Endothelial cell of umbilical vein (primary cell): ENCODE data around the gene EQTN. TPM values are rescaled to one million over a fixed set of nuclear protein-coding genes. Genes with fewer than 3 reads are reported as not detected.

Experiments used
- BruUV-seq: library from RNA; stranded (reverse); fragments of 400-500 nt; replicated peaks from 2 replicates; lab custom pipeline; 2021; lab: Mats Ljungman, UMichigan
- CTCF ChIA-PET: fragments of 300-600, 350-600 bp; sonication (Branson Sonifier 250); formaldehyde crosslinking; loops from one replicate; lab custom pipeline; 2021; ENCODE audit warnings: antibody characterized with exemption, inconsistent platforms; lab: Charles Lee
- POLR2A ChIA-PET: fragments of 300-600, 350-600 bp; sonication (Branson Sonifier 250); formaldehyde crosslinking; loops from one replicate; lab custom pipeline; 2021; ENCODE audit warnings: antibody characterized with exemption, inconsistent platforms; lab: Charles Lee
- DNase-seq: peaks from one replicate; pipeline ENCODE4 v3.0.0-alpha.2; 2011; ENCODE audit warnings: low read depth, low spot score
- FAIRE-seq: peaks from 2 replicates; lab custom pipeline; 2011; peaks lifted over from hg19 to GRCh38; lab: Jason Lieb, UNC
- H2AFZ ChIP-seq: 2 replicates; pipeline ENCODE4 v1.6.0; 2012; ENCODE audit warnings: low read depth, low read length, control low read depth, inconsistent platforms
- H3K27ac ChIP-seq: 2 replicates; pipeline ENCODE4 v1.5.1; 2011; ENCODE audit warnings: low read depth, mild to moderate bottlenecking, control low read depth, low read length, moderate library complexity; ENCODE audit not compliant: insufficient read depth
- H3K27me3 ChIP-seq, 2 experiments: 2 replicates each; pipeline versions ENCODE4 v1.6.0 to v1.6.1; 2011; ENCODE audit warnings: low read length in 2 of 2, mixed read lengths in 1 of 2; ENCODE audit not compliant: control insufficient read depth in 2 of 2, insufficient read depth in 2 of 2
- H3K36me3 ChIP-seq, 2 experiments: 2 replicates in 1 of 2; 3 replicates in 1 of 2; pipeline ENCODE4 v1.5.1; 2011; ENCODE audit warnings: low read length in 2 of 2, mild to moderate bottlenecking in 1 of 2, moderate library complexity in 1 of 2; ENCODE audit not compliant: control insufficient read depth in 2 of 2, insufficient read depth in 2 of 2; ENCODE audit errors: extremely low read depth in 1 of 2
- H3K4me1 ChIP-seq: 3 replicates; pipeline ENCODE4 v1.5.1; 2011; ENCODE audit warnings: mild to moderate bottlenecking, low read length; ENCODE audit not compliant: control insufficient read depth, insufficient read depth; ENCODE audit errors: extremely low read depth
- H3K4me2 ChIP-seq: 2 replicates; pipeline ENCODE4 v1.6.1; 2011; ENCODE audit warnings: low read length, control low read depth, mixed read lengths; ENCODE audit not compliant: insufficient read depth
- H3K4me3 ChIP-seq, 3 experiments: fragments of 200-600 bp in 1 of 3; sonication (generic), shearing (Covaris generic) in 1 of 3; replicated peaks in 1 of 3; 2 replicates each; pipeline ENCODE4 v1.5.1; 2011 to 2016; ENCODE audit warnings: control low read depth in 3 of 3, low read length in 3 of 3, mild to moderate bottlenecking in 2 of 3, inconsistent platforms in 1 of 3, low read depth in 1 of 3, moderate library complexity in 1 of 3; ENCODE audit not compliant: insufficient read depth in 1 of 3
- H3K79me2 ChIP-seq: 2 replicates; pipeline ENCODE4 v1.6.0; 2012; ENCODE audit warnings: low read length, inconsistent platforms; ENCODE audit not compliant: control insufficient read depth, insufficient read depth
- H3K9ac ChIP-seq: replicated peaks from 2 replicates; pipeline ENCODE3; 2011; ENCODE audit warnings: low read length, control low read depth; ENCODE audit not compliant: insufficient read depth; ENCODE audit errors: extremely low read depth
- H3K9me1 ChIP-seq: replicated peaks from 3 replicates; pipeline ENCODE4 v1.6.0; 2011; ENCODE audit warnings: mild to moderate bottlenecking, low read length; ENCODE audit not compliant: control insufficient read depth, insufficient read depth; ENCODE audit errors: extremely low read depth
- H3K9me3 ChIP-seq: replicated peaks from 2 replicates; pipeline ENCODE4 v1.5.1; 2012; ENCODE audit warnings: low read length, inconsistent platforms; ENCODE audit not compliant: control insufficient read depth, insufficient read depth
- H4K20me1 ChIP-seq: replicated peaks from 2 replicates; pipeline ENCODE3; 2011; ENCODE audit warnings: mild to moderate bottlenecking, low read length; ENCODE audit not compliant: control insufficient read depth, insufficient read depth; ENCODE audit errors: extremely low read depth
- EZH2 ChIP-seq: IDR thresholded peaks from 2 replicates; pipeline ENCODE4 v1.6.1; 2012; ENCODE audit warnings: borderline replicate concordance, low read depth, mild to moderate bottlenecking, moderate library complexity, low read length, inconsistent platforms; ENCODE audit not compliant: severe bottlenecking
- FOS ChIP-seq: IDR thresholded peaks from 2 replicates; pipeline ENCODE4 v1.6.1; 2011; ENCODE audit warnings: mild to moderate bottlenecking, low read length, moderate library complexity, borderline replicate concordance; ENCODE audit not compliant: insufficient read depth
- GATA2 ChIP-seq: IDR thresholded peaks from 2 replicates; pipeline ENCODE4 v1.7.0; 2011; ENCODE audit warnings: low read depth, mild to moderate bottlenecking, moderate library complexity, mixed read lengths, low read length; ENCODE audit not compliant: insufficient read length, insufficient read depth
- MYC ChIP-seq: IDR thresholded peaks from one replicate; pipeline ENCODE4 v1.6.1; 2011; ENCODE audit warnings: mild to moderate bottlenecking, low read depth, low read length
- POLR2A ChIP-seq: IDR thresholded peaks from 2 replicates; pipeline ENCODE4 v1.6.1; 2012; ENCODE audit warnings: low read depth, mild to moderate bottlenecking, control low read depth, low read length
- POLR2AphosphoS5 ChIP-seq: IDR thresholded peaks from 2 replicates; pipeline ENCODE4 v1.6.1; 2012; ENCODE audit warnings: low read depth, mild to moderate bottlenecking, control low read depth, low read length, moderate library complexity; ENCODE audit not compliant: insufficient read depth
- dilution Hi-C: fragments of 300-500 bp; cut with MboI; formaldehyde crosslinking; loops from one replicate; pipeline ENCODE4 v1.15.0; 2019; ENCODE audit warnings: low sequenced_read_pairs; ENCODE audit not compliant: extremely low pct_ligation_motif_present
- intact Hi-C: fragments of 100-400 bp; cut with micrococcal nuclease; formaldehyde crosslinking; loops from one replicate; pipeline ENCODE4 v1.10.0; 2022
- polyA plus RNA-seq, 4 experiments: library from polyadenylated mRNA; depleted of rRNA in 3 of 4; stranded (reverse) in 3 of 4; unstranded in 1 of 4; fragments of >200 nt; gene quantifications; 2 replicates each; pipeline versions ENCODE4 v1.2.1 to v1.2.3, GENCODE V29; 2011 to 2012; ENCODE audit warnings: missing spikeins in 1 of 4
- total RNA-seq: library from RNA; stranded (reverse); gene quantifications from 2 replicates; pipeline ENCODE4 v1.2.3, GENCODE V29; 2021
- TF ChIP-seq, protein P1 (sequence below): IDR thresholded peaks from 2 replicates; pipeline ENCODE4 v1.6.1; 2011; ENCODE audit not compliant: insufficient read depth, insufficient read length
- TF ChIP-seq, protein P2 (sequence below), 2 donors: IDR thresholded peaks; 1 replicate in 1 of 2; 2 replicates in 1 of 2; pipeline ENCODE4 v1.5.1; 2011; ENCODE audit warnings: low read length in 2 of 2, mild to moderate bottlenecking in 2 of 2, moderate library complexity in 2 of 2, control low read depth in 1 of 2, inconsistent platforms in 1 of 2, low read depth in 1 of 2; ENCODE audit not compliant: insufficient read depth in 1 of 2; ENCODE audit errors: extremely low read depth in 1 of 2

EQTN gene
- total and polyA plus RNA-seq, 2 donors (not counting 3 experiments of a cell fraction or from before 2014, with no cell fraction given) = not detected

DNA sequence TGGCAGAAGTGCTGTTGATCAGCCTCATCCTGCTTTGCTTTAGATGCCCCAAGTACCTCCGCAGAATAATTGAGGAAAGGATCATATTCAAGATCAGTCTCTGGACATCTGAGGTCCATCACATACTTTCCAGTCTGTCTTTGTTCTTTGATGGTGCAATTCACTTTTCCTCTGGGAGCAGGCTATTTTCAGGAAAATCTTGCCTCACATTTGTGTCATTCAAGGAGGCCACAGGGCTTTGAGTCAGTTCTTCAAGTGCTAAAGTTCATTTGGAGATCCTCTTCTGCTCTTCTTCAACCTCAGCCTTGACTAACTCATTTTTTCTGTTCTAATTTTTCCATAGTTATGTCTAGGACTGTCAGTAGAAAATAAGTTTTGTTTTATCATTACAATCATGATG lies 18.6 kb downstream of the EQTN start:
- Histone ChIP-seq H2AFZ (no peak overlapping the region), H3K9ac (no peak overlapping the region), H3K9me3 (no peaks in the 10 kb centered on the region), H3K27ac (no peak overlapping the region), H4K20me1 (no peaks in the 10 kb centered on the region), H3K27me3 (peaks cover 3 to 11% of the 10 kb centered on the region in 2 experiments), H3K9me1 (no peaks in the 10 kb centered on the region), H3K4me3 (no peak overlapping the region), H3K79me2 (no peaks in the 10 kb centered on the region), H3K4me1 (no peaks in the 10 kb centered on the region), H3K36me3 (no peaks in the 10 kb centered on the region), H3K4me2 (no peak overlapping the region)
- dilution Hi-C loops = no loop called here
- no TSS peak for BruUV-seq
- POLR2A ChIA-PET = no interaction called here
- DNase-seq (no peak), FAIRE-seq (no peak)
- TF ChIP-seq, protein P1, sequence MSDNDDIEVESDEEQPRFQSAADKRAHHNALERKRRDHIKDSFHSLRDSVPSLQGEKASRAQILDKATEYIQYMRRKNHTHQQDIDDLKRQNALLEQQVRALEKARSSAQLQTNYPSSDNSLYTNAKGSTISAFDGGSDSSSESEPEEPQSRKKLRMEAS = no peak
- TF ChIP-seq EZH2 = no peak
- TF ChIP-seq POLR2A = no peak
- TF ChIP-seq POLR2AphosphoS5 = no peak
- TF ChIP-seq MYC = no peak
- intact Hi-C loops = loop anchor here (5.0 to 10.0 kb wide), 2 partner anchors 321 to 384 kb away; partner anchors contain the start of genes CAAP1 and IFT74
- CTCF ChIA-PET = interaction anchor here (0.5 kb wide), 1 partner anchor 211 kb away, joined by 3 read pairs; no protein-coding TSS in a partner anchor

DNA sequence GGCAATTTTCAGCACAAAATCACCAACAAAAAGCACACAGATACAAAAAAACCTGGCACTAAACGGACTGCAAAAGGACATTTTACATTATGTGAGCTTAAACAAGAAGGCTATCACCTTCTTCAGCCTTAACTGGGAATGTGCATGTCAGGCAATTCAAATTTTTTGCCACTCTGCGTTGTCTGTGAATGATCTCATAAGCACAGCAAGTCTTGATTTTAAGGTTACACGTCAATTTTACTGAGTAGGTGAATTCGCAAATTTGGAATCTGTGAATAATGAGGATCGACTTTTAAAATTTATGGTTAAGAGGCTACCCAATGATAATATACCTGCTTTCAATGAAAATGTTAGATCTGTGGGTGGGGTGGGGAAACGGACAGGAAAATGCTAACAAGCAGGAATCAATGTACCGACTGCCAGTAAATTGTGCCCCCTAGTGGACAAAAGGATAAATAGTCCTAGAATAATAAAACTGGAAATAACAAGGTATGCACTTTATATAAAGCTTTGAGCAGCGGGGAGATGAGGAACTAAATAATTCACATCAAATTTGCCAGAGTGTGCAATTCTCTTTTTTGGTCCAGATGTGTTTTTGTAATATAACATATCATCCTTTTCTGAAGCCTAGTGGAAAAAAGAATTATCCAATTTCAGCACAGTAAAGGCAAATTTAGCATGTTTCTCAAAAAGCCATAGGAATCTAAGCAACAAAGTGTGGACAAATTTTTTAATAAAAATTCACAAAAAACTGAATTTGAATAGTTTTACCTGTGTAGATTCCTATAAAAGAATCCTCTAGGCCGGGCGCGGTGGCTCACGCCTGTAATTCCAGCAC lies 20.5 kb downstream of the EQTN start:
- Histone ChIP-seq H4K20me1 (no peaks in the 10 kb centered on the region), H2AFZ (peak overlapping the region; percentile 82), H3K27me3 (peaks cover 0 to 7% of the 10 kb centered on the region in 2 experiments), H3K36me3 (no peaks in the 10 kb centered on the region), H3K4me1 (no peaks in the 10 kb centered on the region), H3K4me2 (peak overlapping the region; percentile 43), H3K9me3 (no peaks in the 10 kb centered on the region), H3K27ac (no peak overlapping the region), H3K9ac (no peak overlapping the region), H3K79me2 (no peaks in the 10 kb centered on the region), H3K9me1 (no peaks in the 10 kb centered on the region), H3K4me3 (no peak overlapping the region)
- TF ChIP-seq GATA2 (no peak), EZH2 (no peak), FOS (no peak), POLR2AphosphoS5 (no peak)
- TF ChIP-seq, protein P2, sequence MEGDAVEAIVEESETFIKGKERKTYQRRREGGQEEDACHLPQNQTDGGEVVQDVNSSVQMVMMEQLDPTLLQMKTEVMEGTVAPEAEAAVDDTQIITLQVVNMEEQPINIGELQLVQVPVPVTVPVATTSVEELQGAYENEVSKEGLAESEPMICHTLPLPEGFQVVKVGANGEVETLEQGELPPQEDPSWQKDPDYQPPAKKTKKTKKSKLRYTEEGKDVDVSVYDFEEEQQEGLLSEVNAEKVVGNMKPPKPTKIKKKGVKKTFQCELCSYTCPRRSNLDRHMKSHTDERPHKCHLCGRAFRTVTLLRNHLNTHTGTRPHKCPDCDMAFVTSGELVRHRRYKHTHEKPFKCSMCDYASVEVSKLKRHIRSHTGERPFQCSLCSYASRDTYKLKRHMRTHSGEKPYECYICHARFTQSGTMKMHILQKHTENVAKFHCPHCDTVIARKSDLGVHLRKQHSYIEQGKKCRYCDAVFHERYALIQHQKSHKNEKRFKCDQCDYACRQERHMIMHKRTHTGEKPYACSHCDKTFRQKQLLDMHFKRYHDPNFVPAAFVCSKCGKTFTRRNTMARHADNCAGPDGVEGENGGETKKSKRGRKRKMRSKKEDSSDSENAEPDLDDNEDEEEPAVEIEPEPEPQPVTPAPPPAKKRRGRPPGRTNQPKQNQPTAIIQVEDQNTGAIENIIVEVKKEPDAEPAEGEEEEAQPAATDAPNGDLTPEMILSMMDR (IDR thresholded peaks at IDR 0.05; ENCODE audit: extremely low read depth in 1 of 2, insufficient read depth in 1 of 2, low read depth in 1 of 2, low read length in 2 of 2) = peak; percentile 37 to 53
- CTCF ChIA-PET = interaction anchor here (0.6 to 2.5 kb wide), 28 partner anchors 10 to 534 kb away, joined by 3 to 12 read pairs (median 4); partner anchors contain the start of gene CAAP1
- intact Hi-C loops (loop anchor here (1.0 to 10.0 kb wide), 5 partner anchors 166 to 532 kb away; partner anchors contain the start of genes CAAP1 and IFT74), dilution Hi-C loops (no loop called here)
- peak; percentile 72 for DNase-seq
- POLR2A ChIA-PET = no interaction called here
- peak; percentile 78 for FAIRE-seq
- no TSS peak for BruUV-seq
